Stimulated activated CD4-positive, alpha-beta T cell treated with anti-CD3 and anti-CD28 coated beads, Interleukin-1b, Interleukin-23, amount 100 ng/mL, for 4 hours (primary cell): Measurements from ENCODE around the gene PARP4.
"Not testable (repeated sequence)": the region's sequence is repeated elsewhere in the genome, so short reads cannot be mapped to it uniquely, and the experiment has no call there.

Source experiments
- DNase-seq, 2 donors: peaks; one replicate each; pipeline ENCODE4 v3.0.0-alpha.2; 2020; ENCODE audit warnings: low read depth in 2 of 2

PARP4 gene

DNA sequence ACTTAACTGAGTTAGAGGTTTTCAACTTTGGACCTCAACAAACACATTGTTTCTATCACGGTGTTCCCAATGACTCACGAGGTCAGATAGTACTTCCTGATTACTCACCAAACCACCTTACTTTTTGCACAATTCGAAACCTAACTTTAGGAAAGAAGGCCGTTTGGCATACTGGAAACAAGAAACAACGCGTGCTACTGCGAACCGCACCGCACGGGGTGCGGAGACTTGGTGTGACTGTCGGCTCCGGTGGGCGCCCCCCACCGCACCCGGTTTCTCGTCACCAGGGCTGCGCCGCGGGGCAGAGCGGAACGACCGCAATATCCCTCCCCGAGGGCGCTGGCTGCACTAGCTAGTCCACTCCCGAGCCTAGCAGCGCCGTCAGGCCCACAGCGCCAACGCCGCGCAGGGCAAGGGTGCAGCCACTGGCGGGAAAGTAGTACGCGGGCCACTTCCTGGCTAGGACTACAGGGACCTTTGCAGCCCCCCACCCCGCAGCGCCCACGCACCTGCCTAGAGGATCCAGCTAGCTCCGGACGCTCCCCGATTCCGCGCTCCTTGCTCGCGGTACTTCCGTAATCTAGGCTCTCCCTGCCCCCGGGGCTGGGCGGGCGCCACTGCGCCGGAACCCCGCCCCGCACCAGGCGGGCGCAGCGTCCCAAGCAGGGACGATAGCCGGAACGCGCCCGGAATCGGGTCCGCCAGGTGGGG lies at the start of gene PARP4:
TSS of gene PARP4 (minus strand) at position 582 of the 711 bp plus-strand sequence. CDS start 9,002 bp downstream, outside the sequence.
- DNase-seq: peak; percentile 18 to 48

DNA sequence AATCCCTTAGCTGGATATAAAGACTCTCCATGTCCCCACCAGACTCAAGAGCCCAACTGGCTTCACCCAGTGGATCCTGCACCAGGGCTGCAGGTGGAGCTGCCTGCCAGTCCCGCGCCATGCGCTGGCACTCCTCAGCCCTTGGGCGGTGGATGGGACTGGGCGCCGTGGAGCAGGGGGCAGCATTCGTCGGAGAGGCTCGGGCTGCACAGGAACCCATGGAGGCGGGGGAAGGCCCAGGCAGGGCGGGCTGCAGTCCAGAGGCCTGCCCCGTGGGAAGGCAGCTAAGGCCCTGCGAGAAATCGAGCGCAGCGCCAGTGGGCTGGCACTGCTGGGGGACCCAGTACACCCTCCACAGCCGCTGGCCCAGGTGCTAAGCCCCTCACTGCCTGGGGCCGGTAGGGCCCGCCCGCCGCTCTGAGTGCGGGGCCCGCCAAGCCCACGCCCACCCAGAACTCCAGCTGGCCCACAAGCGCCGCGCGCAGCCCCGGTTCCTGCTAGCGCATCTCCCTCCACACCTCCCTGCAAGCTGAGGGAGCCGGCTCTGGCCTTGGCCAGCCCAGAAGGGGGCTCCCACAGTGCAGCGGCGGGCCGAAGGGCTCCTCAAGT lies 48.1 kb upstream of the PARP4 start:
- DNase-seq: not testable (repeated sequence)

DNA sequence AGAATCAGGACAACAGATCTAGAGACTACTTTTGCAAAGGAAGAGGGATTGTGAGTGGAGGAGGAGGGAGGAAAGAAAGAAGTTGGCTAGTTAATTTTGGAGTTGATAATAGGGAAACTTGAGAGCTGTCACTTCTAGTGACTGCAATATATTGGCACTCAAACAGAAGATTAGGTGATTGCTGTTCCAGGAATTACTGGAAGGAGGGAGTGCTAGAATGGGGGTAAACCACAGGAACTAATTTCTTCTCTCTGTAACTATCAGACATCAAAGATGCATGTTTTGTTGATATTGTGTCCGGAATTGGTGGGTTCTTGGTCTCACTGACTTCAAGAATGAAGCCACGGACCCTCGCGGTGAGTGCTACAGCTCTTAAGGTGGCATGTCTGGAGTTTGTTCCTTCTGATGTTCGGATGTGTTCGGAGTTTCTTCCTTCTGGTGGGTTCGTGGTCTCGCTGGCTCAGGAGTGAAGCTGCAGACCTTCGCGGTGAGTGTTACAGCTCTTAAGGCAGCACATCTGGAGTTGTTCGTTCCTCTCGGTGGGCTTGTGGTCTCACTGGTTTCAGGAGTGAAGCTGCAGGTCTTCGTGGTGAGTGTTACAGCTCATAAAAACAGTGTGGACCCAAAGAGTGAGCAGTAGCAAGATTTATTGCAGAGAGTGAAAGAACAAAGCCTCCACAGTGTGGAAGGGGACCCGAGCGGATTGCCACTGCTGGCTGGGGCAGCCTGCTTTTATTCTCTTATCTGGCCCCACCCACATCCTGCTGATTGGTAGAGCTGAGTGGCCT lies 47.0 kb upstream of the PARP4 start:
- not testable (repeated sequence) for DNase-seq

DNA sequence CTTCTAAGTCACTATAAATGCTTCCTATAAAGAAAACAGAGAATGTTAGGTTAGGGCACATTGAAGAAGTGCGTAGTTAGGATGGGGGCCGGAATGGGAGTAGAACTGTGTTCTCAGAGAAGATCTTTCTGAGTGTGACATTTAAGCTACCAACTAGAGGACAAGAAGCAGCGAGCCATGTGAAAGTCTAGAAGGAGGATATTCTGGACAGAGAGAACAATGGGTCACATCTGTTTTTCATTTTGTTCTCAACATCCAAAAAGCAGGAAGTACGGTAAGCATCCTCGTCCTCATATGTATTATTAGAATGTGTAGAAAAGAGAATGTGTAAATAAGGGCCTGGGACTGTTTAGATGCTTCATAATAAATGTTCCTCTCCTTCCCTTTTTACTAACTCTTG lies 44.5 kb upstream of the PARP4 start:
- no peak for DNase-seq

DNA sequence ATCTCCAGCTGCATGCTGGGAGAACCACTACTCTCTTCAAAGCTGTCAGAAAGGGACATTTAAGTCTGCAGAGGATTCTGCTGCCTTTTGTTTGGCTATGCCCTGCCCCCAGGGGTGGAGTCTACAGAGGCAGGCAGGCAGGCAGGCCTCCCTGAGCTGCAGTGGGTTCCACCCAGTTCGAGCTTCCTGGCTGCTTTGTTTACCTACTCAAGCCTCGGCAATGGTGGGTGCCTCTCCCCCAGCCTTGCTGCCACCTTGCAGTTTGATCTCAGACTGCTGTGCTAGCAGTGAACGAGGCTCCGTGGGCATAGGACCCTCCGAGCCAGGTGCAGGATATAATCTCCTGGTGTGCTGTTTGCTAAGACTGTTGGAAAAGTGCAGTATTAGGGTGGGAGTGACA lies 41.3 kb upstream of the PARP4 start:
- not testable (repeated sequence) for DNase-seq

DNA sequence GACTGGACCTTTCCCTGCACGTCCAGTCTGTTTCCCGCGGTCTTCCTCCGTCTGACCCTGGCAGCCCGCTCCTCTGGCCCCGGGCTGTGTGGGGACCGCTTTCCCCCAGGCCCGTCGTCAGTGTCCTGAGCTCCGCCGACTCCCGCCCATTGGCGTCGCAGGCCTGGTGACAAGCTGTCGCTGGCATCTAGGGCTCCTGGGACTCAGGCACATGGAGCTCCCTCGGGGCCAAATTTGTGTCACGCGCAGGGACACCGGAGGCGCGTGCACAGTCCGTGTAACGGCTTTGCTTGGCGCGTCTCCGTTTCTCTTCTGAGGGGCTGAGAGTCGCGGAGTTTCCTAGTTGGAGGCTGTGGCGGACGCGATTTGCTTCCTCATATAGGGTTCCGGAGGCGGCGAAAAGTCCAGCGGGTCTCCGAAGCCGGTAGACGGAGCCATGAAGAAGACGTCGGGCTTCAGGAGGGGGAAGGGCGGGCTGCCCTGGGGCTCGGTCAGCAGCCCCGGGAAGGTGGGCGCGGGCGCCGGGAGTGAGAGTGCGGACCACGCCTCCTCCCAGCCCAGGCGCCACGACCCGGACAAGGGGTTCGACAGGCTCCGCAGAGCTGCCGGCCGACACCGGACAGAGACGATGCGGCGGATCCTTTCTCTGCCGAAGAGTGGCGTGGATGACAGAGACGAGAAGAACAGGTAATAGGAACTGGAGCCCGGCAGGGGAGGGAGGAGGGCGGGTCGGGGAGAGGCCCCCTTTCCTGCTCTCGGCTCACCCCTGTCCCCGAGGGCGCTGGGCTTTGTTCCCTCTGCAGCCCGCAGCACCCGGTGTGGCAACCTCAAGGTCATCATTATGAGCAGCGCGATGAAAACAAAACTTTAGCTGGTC lies 29.1 kb upstream of the PARP4 start:
- DNase-seq: peak in 1 of 2 donors; percentile 7

- DNase-seq: no peak
Observed at GRCh38 chr13:24541127-24541475, 28.5 kb upstream of the PARP4 start.

DNA sequence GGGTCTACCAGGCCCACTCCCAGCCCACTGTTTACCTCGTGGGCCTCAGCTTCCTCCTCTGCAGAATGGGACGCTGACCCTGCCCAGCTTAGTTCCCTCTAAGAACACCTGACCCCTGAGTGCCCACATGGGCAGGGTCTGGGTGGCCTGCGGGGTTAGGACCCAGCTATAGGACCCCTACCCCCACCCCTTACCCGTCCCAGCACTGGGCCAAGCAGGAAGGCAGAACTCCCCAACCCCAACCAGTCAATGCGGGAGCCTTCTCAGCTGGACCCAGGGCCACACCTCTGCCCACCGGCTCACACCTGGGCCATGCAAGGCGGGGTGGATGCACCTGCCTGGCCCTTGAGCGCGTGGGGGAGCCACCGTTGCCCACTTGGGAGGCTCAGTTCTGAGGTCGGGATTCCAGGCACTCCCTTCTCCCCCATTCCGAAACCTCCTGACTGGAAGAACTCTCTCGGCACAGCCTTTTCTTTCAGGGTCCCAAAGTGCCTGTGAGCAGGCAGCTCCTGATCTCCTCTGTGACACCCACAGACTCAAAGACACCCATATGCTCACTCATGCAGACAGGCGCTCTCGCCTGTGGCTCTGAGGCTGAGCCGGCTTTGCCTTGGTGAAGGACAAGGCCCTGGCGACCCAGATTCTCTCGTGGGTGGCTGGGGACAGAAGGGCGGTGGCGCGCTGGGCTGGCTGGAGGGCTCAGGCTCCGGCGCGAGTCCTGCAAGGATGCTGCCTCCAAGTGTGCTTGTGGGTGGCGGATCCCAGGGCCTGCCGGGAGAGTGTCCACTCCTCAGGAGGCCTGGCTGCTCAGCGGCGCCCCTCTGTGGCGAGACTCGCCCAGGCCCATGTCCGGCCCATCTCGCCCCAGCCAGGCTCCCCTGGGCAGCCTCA lies 27.9 kb upstream of the PARP4 start:
- no peak for DNase-seq

- DNase-seq: no peak
Observed at GRCh38 chr13:24539500-24540165, 27.1 kb upstream of the PARP4 start.

GRCh38 chr13:24529478-24529877 lies 16.9 kb upstream of the PARP4 start:
- DNase-seq: no peak

DNA sequence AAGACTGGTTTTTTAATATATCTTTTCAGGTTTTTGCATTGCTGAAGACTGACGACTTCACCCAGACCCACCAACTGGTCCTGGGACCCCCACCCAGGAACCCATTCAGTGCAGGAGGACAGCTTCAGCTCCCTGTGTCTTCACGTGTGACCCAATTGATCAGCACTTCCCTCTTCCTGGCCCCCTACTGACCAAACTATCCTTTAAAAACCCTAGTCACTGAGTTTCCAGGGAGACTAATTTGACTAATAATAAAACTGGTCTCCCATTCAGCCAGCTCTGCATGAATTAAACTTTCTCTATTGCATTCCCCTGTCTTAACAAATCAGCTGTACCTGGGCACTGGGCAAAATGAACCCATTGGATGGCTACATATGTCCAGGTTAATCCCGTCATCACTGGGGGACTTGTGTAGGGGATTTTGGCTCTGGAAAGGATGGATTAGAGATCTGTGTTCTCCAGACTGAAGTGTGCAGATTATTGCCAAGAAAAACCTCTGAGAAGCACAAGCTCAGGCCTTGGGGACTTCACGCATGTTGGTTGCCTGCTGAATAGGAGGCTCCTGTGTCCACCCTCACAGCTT lies 16.3 kb upstream of the PARP4 start:
- no peak for DNase-seq

DNA sequence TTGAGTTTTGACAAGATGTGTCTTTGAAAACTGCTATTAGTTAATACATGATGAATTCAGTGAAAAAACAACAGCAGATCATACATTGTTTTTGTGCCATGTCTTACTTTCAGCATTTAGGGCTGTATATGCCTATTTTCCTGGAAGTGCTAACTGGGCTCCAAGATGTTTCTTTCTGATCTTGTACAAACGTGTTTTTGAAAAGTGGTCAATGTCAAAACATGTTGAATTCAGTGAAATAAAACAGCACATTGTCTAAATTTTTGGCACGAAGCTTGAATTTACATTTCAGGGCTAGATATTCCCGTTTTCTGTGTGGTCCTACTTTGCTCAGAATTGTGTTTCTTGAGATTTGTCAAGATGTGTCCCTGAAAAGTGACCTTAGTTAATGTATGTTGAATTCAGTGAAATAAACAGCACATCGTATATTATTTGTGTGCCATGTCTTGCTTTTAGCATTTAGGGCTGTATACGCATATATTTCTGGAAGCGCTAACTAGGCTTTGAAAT lies 14.7 kb upstream of the PARP4 start:
- DNase-seq: no peak

DNA sequence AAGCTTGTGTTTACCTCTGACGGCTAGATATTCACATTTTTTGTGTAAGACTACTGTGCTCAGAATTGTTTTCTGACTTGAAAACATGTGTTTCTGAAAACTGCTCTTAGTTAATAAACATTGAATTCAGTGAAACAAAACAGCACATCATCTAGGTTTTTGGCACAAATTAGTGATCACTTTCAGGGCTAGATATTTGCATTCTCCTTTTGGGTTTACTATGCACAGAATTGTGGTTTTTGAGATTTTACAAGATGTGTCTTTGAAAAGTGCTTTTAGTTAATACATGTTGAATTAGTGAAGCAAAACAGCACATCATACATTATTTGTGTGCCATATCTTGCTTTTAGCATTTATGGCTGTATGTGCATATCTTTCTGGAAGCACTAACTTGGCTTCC lies 8.2 kb upstream of the PARP4 start:
- no peak for DNase-seq

- no peak for DNase-seq
Observed at GRCh38 chr13:24516919-24517318, 4.3 kb upstream of the PARP4 start.

- no peak for DNase-seq
Observed at GRCh38 chr13:24512908-24513213, 283 bp upstream of the PARP4 start.

DNA sequence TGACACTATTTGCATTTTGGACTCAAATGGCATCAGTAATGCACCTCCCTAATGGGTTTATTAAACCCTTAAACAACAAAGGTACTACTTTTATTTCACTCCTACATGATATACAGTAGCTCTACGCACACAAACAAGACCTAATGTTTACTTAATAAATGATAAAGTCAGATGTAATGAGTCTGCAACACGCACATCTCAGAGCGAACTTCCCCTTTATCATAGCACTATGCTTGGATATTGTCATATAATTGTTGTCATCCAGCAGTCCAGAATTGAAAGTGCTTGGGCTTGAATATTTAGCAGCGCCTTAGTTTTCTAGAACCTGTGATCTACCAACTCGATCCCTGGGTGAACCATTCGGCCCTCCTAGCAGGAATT lies 772 bp downstream of the PARP4 start:
- DNase-seq: no peak

GRCh38 chr13:24511019-24511815 lies 1.4 kb downstream of the PARP4 start:
- DNase-seq: peak; percentile 44 to 51

DNA sequence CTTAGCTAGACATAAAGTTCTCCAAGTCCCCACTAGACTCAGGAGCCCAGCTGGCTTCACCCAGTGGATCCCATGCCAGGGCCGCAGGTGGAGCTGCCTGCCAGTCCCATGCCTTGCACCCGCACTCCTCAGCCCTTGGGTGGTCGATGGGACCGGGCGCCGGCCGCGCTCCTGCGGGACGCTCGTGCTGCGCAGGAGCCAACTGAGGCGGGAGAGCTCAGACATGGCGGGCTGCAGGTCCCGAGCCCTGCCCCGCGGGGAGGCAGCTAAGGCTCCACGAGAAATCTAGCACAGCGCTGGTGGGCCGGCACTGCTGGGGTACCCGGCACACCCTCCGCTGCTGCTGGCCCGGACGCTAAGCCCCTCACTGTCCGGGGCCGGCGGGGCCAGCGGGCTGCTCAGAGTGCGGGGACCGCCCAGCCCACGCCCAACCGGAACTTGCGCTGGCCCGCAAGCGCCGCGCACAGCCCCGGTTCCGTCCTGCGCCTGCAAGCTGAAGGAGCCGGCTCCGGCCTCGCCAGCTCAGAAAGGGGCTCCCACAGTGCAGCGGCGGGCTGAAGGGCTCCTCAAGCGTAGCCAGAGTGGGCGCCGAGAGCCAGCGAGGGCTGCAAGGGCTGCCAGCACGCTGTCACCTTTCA lies 5.8 kb downstream of the PARP4 start:
- DNase-seq: no peak

DNA sequence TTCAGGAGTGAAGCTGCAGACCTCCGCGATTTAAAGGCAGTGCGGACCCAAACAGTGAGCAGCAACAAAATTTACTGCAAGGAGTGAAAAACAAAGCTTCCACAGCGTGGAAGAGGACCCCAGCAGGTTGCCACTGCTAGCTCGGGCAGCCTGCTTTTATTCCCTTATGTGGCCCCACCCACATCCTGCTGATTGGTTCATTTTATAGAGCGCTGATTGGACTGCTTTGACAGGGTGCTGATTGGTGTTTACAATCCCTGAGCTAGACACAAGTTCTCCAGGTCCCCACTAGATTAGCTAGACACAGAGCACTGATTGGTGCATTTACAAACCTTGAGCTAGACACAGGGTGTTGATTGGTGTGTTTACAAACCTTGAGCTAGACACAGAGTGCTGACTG lies 6.3 kb downstream of the PARP4 start:
- DNase-seq: not testable (repeated sequence)
